ENCODE measurements around the gene SLC22A13.
"Not testable (repeated sequence)": the region's sequence is repeated elsewhere in the genome, so short reads cannot be mapped to it uniquely, and the experiment has no call there.

SLC22A13 gene, protein sequence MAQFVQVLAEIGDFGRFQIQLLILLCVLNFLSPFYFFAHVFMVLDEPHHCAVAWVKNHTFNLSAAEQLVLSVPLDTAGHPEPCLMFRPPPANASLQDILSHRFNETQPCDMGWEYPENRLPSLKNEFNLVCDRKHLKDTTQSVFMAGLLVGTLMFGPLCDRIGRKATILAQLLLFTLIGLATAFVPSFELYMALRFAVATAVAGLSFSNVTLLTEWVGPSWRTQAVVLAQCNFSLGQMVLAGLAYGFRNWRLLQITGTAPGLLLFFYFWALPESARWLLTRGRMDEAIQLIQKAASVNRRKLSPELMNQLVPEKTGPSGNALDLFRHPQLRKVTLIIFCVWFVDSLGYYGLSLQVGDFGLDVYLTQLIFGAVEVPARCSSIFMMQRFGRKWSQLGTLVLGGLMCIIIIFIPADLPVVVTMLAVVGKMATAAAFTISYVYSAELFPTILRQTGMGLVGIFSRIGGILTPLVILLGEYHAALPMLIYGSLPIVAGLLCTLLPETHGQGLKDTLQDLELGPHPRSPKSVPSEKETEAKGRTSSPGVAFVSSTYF

GRCh38 chr3:38265604-38266307 lies at the start of gene SLC22A13:
Gene SLC22A13, plus strand, starts transcription at chr3:38265812. Its CDS starts 49 bp downstream, at chr3:38265861.
- DNase-seq (ENCODE audit: low read depth, low spot score): no peak

- no peak for DNase-seq (ENCODE audit: low read depth, low spot score)
These were observed 45.9 kb upstream of the SLC22A13 start for GRCh38 chr3:38219609-38220197.

GRCh38 chr3:38221005-38221404 lies 44.6 kb upstream of the SLC22A13 start:
- no peak for DNase-seq (ENCODE audit: low read depth, low spot score)

GRCh38 chr3:38222032-38222634 lies 43.5 kb upstream of the SLC22A13 start:
- DNase-seq (ENCODE audit: low read depth, low spot score): no peak

DNA sequence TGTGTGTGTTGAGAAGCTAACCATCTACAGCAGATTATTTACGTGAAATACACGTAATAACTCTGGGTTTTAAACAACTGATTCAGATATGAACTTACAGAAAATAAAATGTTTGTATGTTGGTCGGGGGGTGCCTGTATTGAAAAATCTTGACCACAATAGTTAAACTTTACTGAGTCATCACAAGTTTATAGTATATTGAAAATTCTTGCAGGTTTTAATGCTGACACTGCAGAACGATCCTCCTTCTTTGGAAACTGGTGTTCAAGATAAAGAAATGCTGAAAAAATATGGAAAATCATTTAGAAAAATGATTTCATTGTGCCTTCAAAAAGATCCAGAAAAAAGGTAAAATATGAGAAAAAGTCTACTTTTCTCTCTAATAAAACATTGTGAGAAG lies 41.3 kb upstream of the SLC22A13 start:
- no peak for DNase-seq (ENCODE audit: low read depth, low spot score)

DNA sequence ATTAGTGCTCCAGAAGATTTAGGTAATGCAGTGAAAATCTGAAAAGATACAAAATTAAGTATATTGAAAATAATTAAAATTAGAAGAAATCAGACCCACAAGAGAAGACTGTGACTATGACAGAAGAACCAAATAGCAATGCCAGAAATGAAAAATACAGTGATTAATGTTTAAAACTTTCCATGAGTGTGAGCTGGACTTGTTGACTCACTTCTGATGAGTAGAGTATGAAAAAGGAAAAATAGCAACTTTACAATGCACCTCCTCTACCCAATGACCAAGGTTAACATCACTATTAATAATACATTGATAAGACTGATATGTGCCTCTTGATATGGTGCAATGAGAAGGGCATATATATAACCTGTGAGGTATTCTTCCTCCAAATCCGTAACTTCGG lies 39.3 kb upstream of the SLC22A13 start:
- no peak for DNase-seq (ENCODE audit: low read depth, low spot score)

DNA sequence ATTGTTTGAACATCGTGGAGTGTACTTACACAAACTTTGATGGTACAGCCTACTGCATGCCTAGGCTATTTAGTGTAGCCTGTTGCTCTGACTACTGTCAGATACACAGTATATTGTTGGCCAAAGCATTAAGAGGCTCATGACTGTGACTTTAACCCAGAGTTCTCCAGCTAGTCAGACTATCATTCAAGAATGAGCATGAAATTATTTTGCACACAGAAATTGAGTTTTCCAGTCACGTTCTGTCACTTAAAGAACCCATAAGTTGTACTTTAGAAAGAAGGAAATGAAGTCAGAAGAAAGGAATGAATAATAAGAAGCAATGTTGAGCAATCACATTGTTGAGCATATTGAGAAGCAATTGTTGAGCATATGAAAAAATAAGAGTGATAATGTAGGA lies 37.6 kb upstream of the SLC22A13 start:
- no peak for DNase-seq (ENCODE audit: low read depth, low spot score)

GRCh38 chr3:38229036-38229435 lies 36.6 kb upstream of the SLC22A13 start:
- DNase-seq (ENCODE audit: low read depth, low spot score): no peak

- no peak for DNase-seq (ENCODE audit: low read depth, low spot score)
These were observed 32.9 kb upstream of the SLC22A13 start for GRCh38 chr3:38232701-38233100.

- no peak for DNase-seq (ENCODE audit: low read depth, low spot score)
These were observed 30.1 kb upstream of the SLC22A13 start for GRCh38 chr3:38235466-38235865.

GRCh38 chr3:38238416-38239008 lies 27.1 kb upstream of the SLC22A13 start:
- no peak for DNase-seq (ENCODE audit: low read depth, low spot score)

DNA sequence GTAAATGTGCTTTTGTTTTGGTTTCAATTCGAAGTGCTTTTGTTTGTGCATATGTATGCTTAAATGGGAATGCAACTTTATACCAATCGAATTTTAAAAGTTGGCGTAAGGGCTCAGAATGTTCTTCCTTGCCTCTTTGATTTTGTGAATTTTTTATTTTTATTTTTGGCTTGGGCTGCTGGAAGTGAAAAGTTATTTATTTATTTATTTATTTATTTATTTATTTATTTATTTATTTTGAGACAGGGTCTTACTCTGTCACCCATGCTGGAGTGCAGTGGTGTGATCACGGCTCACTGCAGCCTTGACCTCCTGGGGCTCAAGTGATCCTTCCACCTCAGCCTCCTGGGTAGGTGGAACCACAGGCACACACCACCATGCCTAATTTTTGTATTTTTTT lies 22.8 kb upstream of the SLC22A13 start:
- not testable (repeated sequence) for DNase-seq (ENCODE audit: low read depth, low spot score)

GRCh38 chr3:38245930-38246329 lies 19.7 kb upstream of the SLC22A13 start:
- no peak for DNase-seq (ENCODE audit: low read depth, low spot score)

DNA sequence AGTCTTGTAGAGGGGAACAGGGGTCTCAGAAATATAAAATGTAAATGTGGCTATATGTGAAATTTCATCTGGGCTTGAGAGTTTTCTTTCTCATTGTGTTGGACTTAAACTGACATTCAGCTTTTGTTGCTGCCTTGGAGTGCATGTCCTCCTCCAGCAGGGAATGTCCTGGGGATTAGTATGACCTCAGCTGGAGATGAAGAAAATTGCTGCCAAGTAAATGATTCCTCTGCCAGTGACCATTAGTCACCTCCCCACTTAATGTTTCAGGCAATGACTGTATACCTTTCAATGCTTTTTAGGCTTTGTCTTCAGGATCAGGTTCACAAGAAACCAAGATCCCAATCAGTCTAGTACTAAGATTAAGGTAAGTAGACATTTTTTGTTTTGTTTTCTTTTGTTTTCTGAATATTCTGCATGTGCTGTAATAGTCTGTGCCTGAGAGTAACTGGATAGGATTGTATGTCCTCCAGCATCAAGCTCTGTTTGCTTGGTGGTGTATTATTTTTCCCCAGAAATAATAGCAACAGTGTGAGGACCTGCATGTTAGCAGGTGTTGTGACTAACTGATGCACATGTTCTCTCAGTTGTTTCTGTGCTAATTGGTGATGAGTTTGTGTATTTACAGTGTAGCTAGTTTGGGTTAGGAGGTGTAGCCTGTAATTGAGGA lies 18.1 kb upstream of the SLC22A13 start:
- DNase-seq (ENCODE audit: low read depth, low spot score): no peak

- no peak for DNase-seq (ENCODE audit: low read depth, low spot score)
These were observed 15.4 kb upstream of the SLC22A13 start for GRCh38 chr3:38250198-38250597.

DNA sequence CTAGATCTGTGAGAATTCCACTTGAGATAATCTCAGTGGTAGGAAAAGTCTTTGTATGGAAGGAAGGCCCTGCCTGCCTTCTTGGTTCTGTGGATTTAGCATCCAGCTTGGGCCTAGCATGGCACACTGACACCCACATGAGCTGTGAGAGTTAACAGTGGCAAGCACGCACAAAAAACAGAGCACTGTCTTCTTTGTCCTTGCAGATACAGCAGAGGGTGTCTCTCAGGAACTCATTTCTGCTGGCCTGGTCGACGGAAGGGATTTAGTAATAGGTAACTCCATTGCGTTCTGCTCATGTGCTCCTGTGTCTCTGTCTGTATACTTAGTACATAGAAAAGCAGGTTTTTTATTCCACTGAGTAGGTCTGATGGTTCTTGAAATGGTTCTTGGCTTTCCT lies 14.4 kb upstream of the SLC22A13 start:
- DNase-seq (ENCODE audit: low read depth, low spot score): no peak

GRCh38 chr3:38253704-38254103 lies 11.9 kb upstream of the SLC22A13 start:
- no peak for DNase-seq (ENCODE audit: low read depth, low spot score)

DNA sequence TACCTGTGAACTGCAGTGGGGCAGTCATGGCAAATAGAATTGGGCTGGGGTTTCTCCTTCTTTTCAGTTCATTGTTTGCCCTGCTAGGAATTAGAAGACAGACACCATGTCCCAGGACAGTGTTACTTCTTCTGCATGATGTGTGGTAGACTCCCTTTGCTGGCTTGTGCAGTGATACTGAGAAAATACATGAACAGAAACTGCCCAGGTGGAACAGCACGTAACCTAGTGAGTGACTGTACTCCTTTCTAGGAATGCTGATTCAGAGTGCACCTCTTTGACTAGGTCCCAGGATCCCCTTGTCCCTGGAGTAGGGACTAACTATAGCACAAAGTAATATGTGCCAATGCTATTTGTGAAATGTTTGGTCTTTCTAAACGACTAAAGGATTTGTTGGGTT lies 10.7 kb upstream of the SLC22A13 start:
- no peak for DNase-seq (ENCODE audit: low read depth, low spot score)

- no peak for DNase-seq (ENCODE audit: low read depth, low spot score)
These were observed 10.0 kb upstream of the SLC22A13 start for GRCh38 chr3:38255627-38256026.

DNA sequence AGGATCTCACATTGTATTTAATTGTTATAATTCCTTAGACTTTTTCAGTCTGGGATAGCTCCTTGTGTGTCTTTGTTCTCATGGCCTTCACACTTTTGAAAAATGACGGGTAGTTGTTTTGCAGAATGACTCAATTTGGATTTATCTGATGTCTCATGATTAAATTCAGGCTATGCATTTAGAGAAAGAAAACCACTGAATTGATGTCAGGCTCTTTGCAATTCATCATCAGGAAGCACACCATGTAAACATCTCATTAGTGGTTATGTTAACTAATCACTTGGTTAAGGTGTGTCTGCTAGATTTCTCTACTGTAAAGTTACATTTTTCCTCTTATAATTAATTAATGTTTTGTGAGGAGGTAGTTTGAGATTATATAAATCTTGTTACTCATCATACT lies 8.0 kb upstream of the SLC22A13 start:
- DNase-seq (ENCODE audit: low read depth, low spot score): no peak

GRCh38 chr3:38260474-38260873 lies 5.1 kb upstream of the SLC22A13 start:
- no peak for DNase-seq (ENCODE audit: low read depth, low spot score)
